GM18505 (cell line): Measurements from ENCODE around the gene PTTG1.

ENCODE experiments used
- ATAC-seq: cut with Tn5 transposase; IDR thresholded peaks from one replicate; pipeline ENCODE4 v1.9.1; 2021; ENCODE audit not compliant: unreplicated experiment
- POLR2A ChIP-seq: IDR thresholded peaks from 4 replicates; pipeline ENCODE4 v1.6.1; 2011; ENCODE audit warnings: borderline replicate concordance; ENCODE audit not compliant: insufficient read depth, insufficient read length; ENCODE audit errors: extremely low read depth

PTTG1 gene

DNA sequence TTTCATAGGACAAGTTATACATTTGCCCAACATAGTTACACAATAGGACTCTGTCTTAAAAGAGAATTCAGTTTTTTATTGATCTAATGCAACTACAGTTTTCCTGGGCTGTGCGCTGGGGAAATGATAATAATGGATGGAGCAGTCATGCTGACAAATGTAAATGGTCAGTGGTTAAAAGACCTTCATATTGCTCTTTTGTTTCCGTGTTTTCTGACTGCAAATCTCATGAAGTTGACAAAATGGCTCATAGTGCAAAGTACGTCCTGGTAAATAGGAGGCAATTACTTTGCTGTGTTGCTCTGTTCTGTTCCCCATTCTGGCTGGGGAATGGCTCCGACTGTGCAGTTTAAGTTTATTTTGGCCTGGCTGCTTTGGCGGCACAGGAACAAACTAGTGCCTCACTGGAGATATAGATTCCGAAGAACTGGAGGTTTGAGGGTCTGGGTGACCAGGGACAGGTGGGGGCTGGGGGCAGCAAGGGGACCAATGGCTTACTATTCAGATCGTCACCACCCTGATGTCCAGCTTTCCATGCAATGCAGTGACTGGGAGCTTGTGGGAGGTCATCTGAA lies 54.3 kb downstream of the PTTG1 start:
- ATAC-seq = no peak
- no peak for TF ChIP-seq POLR2A

DNA sequence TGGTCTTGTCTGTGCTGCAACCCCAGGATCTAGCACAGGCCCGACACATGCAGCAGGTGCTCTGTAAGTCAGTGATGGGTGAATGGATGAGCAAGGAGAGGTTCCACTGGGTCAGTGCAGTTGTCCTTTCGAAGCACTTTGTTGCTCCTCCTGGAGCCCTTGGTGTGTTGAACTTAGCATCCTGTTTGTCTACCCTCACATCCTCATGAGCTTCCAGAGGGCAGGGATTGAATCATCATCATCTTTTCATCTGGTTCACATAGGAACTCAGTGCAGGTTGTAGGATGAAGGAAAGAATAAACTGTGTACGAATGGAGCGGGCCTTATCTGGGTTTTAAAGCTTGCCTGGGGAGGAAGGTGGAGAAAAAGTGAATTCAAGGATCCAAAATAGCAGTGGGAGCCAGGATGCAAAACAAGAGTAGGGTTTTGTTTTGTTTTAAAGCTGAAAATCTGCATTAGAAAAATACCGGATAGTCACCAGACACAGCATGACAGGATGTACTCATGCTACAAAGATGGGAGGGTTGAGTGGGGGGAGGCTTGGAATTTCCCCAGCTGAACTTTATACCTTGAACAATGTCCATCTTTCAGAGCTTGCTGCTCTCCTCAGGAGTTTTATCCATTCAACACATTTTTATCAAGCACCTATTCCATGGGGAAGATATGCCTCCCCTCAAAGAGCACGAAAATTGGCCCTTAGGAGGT lies 55.8 kb downstream of the PTTG1 start:
- ATAC-seq = no peak
- no peak for TF ChIP-seq POLR2A

DNA sequence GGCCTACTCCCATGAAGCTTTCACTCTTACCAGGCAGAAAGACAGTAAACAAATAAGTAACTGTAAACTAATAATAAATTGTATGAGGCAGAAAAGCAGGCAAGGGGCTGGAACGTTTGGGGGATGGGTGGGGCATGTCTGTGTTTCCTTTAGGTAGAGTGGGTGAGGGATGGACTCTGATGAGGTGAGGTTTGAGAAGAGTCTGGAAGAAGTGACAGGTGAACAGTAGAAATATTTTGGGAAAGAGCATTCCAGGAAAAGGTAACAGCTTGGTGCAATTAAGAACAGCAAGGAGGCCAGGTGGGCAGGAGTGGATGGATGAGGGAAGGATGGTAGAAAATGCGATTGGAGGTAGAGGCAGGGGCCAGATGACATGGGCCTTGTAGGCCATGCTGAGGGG lies 56.5 kb downstream of the PTTG1 start:
- TF ChIP-seq POLR2A = no peak
- ATAC-seq = no peak
